PFSK-1 (cell line): ENCODE measurements around the gene COL25A1.

ENCODE experiments used
- POLR2AphosphoS5 ChIP-seq: IDR thresholded peaks from 2 replicates; pipeline ENCODE4 v1.6.1; 2012; ENCODE audit warnings: low read depth, mild to moderate bottlenecking, control low read depth, low read length, moderate library complexity
- SIN3A ChIP-seq: IDR thresholded peaks from 2 replicates; pipeline ENCODE4 v1.6.1; 2012; ENCODE audit warnings: mild to moderate bottlenecking, low read length, moderate library complexity, borderline replicate concordance; ENCODE audit not compliant: insufficient read depth
- TAF1 ChIP-seq: IDR thresholded peaks from 2 replicates; pipeline ENCODE4 v1.6.1; 2012; ENCODE audit warnings: low read length, control low read depth, borderline replicate concordance; ENCODE audit not compliant: insufficient read depth
- TF ChIP-seq, protein P1 (sequence below), 2 experiments: IDR thresholded peaks; 2 replicates each; pipeline versions ENCODE4 v1.6.1 to v1.8.0; 2011 to 2012; ENCODE audit warnings: low read depth in 2 of 2, low read length in 2 of 2, control low read depth in 1 of 2, inconsistent platforms in 1 of 2, mild to moderate bottlenecking in 1 of 2, moderate library complexity in 1 of 2; ENCODE audit not compliant: insufficient read depth in 1 of 2

DNA sequence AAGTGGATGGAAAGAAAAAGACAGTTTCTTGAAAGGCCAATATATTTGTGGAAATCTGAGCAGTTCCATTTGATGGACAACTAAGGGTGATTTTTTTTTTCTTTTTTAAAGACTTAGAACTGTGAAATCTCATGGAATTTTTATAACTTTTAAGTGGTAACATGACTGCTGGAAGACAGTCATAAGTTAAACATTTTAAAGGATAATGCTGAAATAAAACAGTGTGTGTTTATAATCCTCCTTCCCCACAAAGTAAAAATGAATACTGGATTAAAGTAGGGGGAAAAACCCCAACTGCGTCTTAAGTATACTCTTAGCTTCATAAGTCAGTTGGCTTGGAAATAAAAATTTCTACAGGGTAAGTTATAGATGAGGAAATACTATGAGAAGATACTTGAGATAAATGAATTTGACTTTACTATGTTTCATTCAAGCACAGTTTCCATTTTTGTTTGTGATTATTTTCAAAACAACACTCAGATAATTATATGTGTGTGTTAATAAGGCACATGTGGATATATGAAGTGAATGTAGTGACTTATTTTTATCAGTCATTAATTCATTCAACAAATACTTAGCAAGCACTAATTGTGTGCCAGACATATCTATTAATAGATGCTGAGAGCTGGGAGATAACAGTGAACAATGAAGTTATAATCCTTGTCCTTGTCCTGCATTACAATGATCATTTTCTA lies 410.4 kb downstream of the COL25A1 start:
- TF ChIP-seq, protein P1, sequence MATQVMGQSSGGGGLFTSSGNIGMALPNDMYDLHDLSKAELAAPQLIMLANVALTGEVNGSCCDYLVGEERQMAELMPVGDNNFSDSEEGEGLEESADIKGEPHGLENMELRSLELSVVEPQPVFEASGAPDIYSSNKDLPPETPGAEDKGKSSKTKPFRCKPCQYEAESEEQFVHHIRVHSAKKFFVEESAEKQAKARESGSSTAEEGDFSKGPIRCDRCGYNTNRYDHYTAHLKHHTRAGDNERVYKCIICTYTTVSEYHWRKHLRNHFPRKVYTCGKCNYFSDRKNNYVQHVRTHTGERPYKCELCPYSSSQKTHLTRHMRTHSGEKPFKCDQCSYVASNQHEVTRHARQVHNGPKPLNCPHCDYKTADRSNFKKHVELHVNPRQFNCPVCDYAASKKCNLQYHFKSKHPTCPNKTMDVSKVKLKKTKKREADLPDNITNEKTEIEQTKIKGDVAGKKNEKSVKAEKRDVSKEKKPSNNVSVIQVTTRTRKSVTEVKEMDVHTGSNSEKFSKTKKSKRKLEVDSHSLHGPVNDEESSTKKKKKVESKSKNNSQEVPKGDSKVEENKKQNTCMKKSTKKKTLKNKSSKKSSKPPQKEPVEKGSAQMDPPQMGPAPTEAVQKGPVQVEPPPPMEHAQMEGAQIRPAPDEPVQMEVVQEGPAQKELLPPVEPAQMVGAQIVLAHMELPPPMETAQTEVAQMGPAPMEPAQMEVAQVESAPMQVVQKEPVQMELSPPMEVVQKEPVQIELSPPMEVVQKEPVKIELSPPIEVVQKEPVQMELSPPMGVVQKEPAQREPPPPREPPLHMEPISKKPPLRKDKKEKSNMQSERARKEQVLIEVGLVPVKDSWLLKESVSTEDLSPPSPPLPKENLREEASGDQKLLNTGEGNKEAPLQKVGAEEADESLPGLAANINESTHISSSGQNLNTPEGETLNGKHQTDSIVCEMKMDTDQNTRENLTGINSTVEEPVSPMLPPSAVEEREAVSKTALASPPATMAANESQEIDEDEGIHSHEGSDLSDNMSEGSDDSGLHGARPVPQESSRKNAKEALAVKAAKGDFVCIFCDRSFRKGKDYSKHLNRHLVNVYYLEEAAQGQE (IDR thresholded peaks at IDR 0.05; ENCODE audit: insufficient read depth in 1 of 2, low read depth in 2 of 2, low read length in 2 of 2), result no peak
- no peak for TF ChIP-seq SIN3A
- TF ChIP-seq POLR2AphosphoS5, result no peak
- TF ChIP-seq TAF1, result no peak
